ENCODE measurements around the gene EXOG.
"Not testable (repeated sequence)": the region's sequence is repeated elsewhere in the genome, so short reads cannot be mapped to it uniquely, and the experiment has no call there.

Gene EXOG

GRCh38 chr3:38560996-38561717, 65.0 kb downstream of the EXOG start:
- H3K4me3 ChIP-seq (ENCODE audit: low read depth in 1 of 2, low read length in 2 of 2): no peak overlapping the region
- no peaks in the 10 kb centered on the region for H3K9me3 ChIP-seq (ENCODE audit: low read length)
- H3K36me3 ChIP-seq (ENCODE audit: insufficient read depth, low read length): no peaks in the 10 kb centered on the region

GRCh38 chr3:38561746-38562466, 65.8 kb downstream of the EXOG start:
- H3K27ac ChIP-seq (ENCODE audit: low read depth, low read length): no peak overlapping the region

More at GRCh38 chr3:38560996-38561717, 65.0 kb downstream of the EXOG start:
- Histone ChIP-seq H3K27ac (ENCODE audit: low read depth, low read length) (no peak overlapping the region), H3K27me3 (ENCODE audit: control insufficient read depth in 1 of 2, insufficient read depth in 2 of 2, low read length in 2 of 2) (no peaks in the 10 kb centered on the region), H3K9ac (ENCODE audit: low read length) (no peak overlapping the region), H3K4me1 (ENCODE audit: insufficient read depth, low read length) (no peaks in the 10 kb centered on the region)

DNA sequence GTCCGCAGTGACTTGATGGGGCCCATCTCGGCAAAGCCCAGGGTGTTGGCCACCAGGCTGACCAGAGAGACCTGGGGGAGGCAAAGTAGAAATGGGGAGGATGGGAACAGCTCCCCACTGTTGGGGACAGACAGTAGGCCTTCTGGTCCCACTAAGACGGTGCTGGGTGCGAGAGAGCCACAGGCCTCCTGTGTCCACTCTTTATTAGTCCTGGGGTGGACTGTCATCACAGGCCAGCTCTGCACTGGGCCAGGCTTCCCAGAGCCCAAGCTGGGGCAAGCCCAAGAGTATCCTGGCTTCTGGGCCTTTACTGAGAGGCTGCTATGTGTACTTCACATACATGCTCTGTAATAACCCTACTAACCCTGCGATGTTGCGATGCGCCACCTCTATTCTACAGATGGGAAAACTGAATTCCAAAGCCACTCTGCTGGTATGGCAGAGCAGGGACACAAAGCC, 66.4 kb downstream of the EXOG start:
- Histone ChIP-seq H3K4me3 (ENCODE audit: low read depth in 1 of 2, low read length in 2 of 2) (no peak overlapping the region), H3K9ac (ENCODE audit: low read length) (no peak overlapping the region), H3K36me3 (ENCODE audit: insufficient read depth, low read length) (no peaks in the 10 kb centered on the region), H3K27ac (ENCODE audit: low read depth, low read length) (no peak overlapping the region), H3K9me3 (ENCODE audit: low read length) (no peaks in the 10 kb centered on the region), H3K4me1 (ENCODE audit: insufficient read depth, low read length) (no peaks in the 10 kb centered on the region), H3K27me3 (ENCODE audit: control insufficient read depth in 1 of 2, insufficient read depth in 2 of 2, low read length in 2 of 2) (no peaks in the 10 kb centered on the region)

More at GRCh38 chr3:38561746-38562466, 65.8 kb downstream of the EXOG start:
- Histone ChIP-seq H3K9ac (ENCODE audit: low read length) (no peak overlapping the region), H3K4me1 (ENCODE audit: insufficient read depth, low read length) (no peaks in the 10 kb centered on the region), H3K4me3 (ENCODE audit: low read depth in 1 of 2, low read length in 2 of 2) (no peak overlapping the region), H3K36me3 (ENCODE audit: insufficient read depth, low read length) (no peaks in the 10 kb centered on the region), H3K27me3 (ENCODE audit: control insufficient read depth in 1 of 2, insufficient read depth in 2 of 2, low read length in 2 of 2) (no peaks in the 10 kb centered on the region), H3K9me3 (ENCODE audit: low read length) (no peaks in the 10 kb centered on the region)

DNA sequence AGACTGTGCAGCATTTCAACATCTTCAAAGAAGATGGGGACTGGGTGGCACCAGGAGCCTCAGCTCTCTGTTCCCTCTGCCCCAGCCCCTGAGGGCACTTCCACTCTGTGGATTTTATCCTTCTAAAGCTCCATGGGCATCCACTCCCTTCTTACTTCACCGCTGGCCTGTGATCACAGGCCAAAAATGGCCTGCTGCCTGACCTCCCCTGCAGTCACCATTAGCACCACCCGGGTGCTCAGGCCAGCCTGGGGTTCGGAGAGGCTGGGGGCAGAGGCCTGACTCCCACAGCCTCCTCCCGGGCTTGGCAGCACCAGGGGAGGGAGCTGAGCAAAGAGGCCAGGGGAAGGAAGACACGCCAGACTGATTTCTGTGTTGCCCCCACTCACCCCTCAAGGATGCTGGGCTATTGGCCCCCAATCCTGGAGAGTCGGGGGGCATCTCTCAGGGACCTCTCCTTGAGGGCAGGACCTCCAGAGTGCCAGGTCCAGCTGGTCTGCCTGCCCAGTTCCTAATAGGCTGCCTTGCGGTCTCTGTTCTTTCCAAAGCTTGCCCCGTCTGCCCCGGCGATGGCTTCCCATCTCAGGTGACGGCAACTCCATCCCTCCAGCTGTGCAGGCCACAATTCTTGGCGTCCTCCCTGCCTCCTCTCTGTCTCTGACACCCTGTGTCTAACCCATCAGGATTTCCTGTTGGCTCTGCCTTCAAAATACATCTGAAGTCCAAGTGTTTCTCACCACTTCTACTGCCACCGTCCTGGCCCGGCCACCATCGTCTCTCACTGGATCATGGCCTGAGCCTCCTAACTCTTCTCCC, 67.1 kb downstream of the EXOG start:
- no peaks in the 10 kb centered on the region for H3K36me3 ChIP-seq (ENCODE audit: insufficient read depth, low read length)
- H3K9ac ChIP-seq (ENCODE audit: low read length): no peak overlapping the region
- no peaks in the 10 kb centered on the region for H3K9me3 ChIP-seq (ENCODE audit: low read length)
- no peaks in the 10 kb centered on the region for H3K27me3 ChIP-seq (ENCODE audit: control insufficient read depth in 1 of 2, insufficient read depth in 2 of 2, low read length in 2 of 2)
- H3K27ac ChIP-seq (ENCODE audit: low read depth, low read length): no peak overlapping the region
- no peak overlapping the region for H3K4me3 ChIP-seq (ENCODE audit: low read depth in 1 of 2, low read length in 2 of 2)
- H3K4me1 ChIP-seq (ENCODE audit: insufficient read depth, low read length): no peaks in the 10 kb centered on the region

GRCh38 chr3:38563886-38564270, 67.7 kb downstream of the EXOG start:
- no peak overlapping the region for H3K9ac ChIP-seq (ENCODE audit: low read length)
- no peaks in the 10 kb centered on the region for H3K36me3 ChIP-seq (ENCODE audit: insufficient read depth, low read length)
- H3K27me3 ChIP-seq (ENCODE audit: control insufficient read depth in 1 of 2, insufficient read depth in 2 of 2, low read length in 2 of 2): no peaks in the 10 kb centered on the region
- H3K4me1 ChIP-seq (ENCODE audit: insufficient read depth, low read length): no peaks in the 10 kb centered on the region
- no peak overlapping the region for H3K27ac ChIP-seq (ENCODE audit: low read depth, low read length)
- no peak overlapping the region for H3K4me3 ChIP-seq (ENCODE audit: low read depth in 1 of 2, low read length in 2 of 2)
- no peaks in the 10 kb centered on the region for H3K9me3 ChIP-seq (ENCODE audit: low read length)

DNA sequence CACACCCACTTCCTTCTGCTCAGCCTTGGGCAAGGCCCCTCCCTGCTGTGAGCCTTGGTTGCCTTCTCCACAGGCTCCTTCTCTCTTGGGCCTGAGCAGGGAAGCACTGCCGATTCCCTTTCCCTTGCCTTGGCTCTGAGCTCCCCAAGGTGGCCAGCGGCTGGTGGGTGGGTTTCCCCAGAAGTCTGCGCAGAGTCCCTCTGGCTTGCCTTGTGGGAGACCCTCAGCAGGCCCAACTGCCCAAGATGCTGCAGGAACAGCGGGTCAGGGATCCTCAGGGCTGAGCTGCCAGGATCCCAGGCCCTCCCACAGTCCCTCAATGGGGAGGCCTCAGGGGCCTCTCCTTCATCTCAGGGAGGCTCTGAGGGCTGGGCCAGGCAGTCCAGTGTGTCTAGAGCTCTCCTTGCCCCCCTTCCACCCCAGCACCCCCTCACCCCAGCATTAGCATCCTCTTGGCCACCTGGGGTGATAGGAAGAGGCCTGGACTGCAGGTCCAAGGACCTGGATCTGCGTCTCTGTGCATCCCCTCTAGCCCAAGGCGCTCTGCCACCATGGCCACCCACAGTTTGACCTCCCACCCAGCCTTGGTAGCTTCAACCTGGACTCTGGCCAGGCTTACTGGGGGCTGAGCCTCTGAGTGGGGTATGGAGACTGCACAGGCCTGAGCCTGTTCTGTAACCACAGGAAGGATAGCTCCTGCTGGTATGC, 68.6 kb downstream of the EXOG start:
- no peak overlapping the region for H3K27ac ChIP-seq (ENCODE audit: low read depth, low read length)
- no peak overlapping the region for H3K4me3 ChIP-seq (ENCODE audit: low read depth in 1 of 2, low read length in 2 of 2)
- H3K27me3 ChIP-seq (ENCODE audit: control insufficient read depth in 1 of 2, insufficient read depth in 2 of 2, low read length in 2 of 2): no peaks in the 10 kb centered on the region
- H3K36me3 ChIP-seq (ENCODE audit: insufficient read depth, low read length): no peaks in the 10 kb centered on the region
- H3K4me1 ChIP-seq (ENCODE audit: insufficient read depth, low read length): no peaks in the 10 kb centered on the region
- no peak overlapping the region for H3K9ac ChIP-seq (ENCODE audit: low read length)
- no peaks in the 10 kb centered on the region for H3K9me3 ChIP-seq (ENCODE audit: low read length)

GRCh38 chr3:38565339-38566214, 69.4 kb downstream of the EXOG start:
- Histone ChIP-seq H3K9me3 (ENCODE audit: low read length) (no peaks in the 10 kb centered on the region), H3K9ac (ENCODE audit: low read length) (no peak overlapping the region), H3K4me3 (ENCODE audit: low read depth in 1 of 2, low read length in 2 of 2) (no peak overlapping the region), H3K36me3 (ENCODE audit: insufficient read depth, low read length) (no peaks in the 10 kb centered on the region), H3K27me3 (ENCODE audit: control insufficient read depth in 1 of 2, insufficient read depth in 2 of 2, low read length in 2 of 2) (no peaks in the 10 kb centered on the region), H3K27ac (ENCODE audit: low read depth, low read length) (no peak overlapping the region), H3K4me1 (ENCODE audit: insufficient read depth, low read length) (no peaks in the 10 kb centered on the region)

- Histone ChIP-seq H3K27me3 (ENCODE audit: control insufficient read depth in 1 of 2, insufficient read depth in 2 of 2, low read length in 2 of 2) (no peaks in the 10 kb centered on the region), H3K9me3 (ENCODE audit: low read length) (no peaks in the 10 kb centered on the region), H3K36me3 (ENCODE audit: insufficient read depth, low read length) (no peaks in the 10 kb centered on the region), H3K27ac (ENCODE audit: low read depth, low read length) (no peak overlapping the region), H3K4me3 (ENCODE audit: low read depth in 1 of 2, low read length in 2 of 2) (no peak overlapping the region), H3K9ac (ENCODE audit: low read length) (no peak overlapping the region), H3K4me1 (ENCODE audit: insufficient read depth, low read length) (no peaks in the 10 kb centered on the region)
Observed at GRCh38 chr3:38566215-38566528, 70.0 kb downstream of the EXOG start.

DNA sequence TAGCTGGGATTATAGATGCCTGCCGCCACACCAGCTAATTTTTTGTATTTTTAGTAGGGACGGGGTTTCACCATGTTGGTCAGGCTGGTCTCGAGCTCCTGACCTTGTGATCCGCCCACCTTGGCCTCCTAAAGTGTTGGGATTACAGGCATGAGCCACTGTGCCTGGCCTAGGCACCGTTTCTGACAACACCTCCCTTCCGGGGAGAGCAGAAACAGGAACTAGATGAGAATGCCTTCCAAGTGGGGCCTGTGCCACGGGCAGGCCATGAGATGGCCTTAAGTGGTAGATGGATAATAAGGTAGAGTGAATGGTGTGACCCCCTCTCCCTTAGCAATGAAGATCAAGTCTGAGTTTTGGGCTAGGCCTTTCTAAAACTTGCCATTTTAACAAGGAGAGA, 70.7 kb downstream of the EXOG start:
- H3K4me1 ChIP-seq (ENCODE audit: insufficient read depth, low read length); H3K9me3 ChIP-seq (ENCODE audit: low read length); H3K27me3 ChIP-seq (ENCODE audit: control insufficient read depth in 1 of 2, insufficient read depth in 2 of 2, low read length in 2 of 2); H3K9ac ChIP-seq (ENCODE audit: low read length); H3K36me3 ChIP-seq (ENCODE audit: insufficient read depth, low read length); H3K4me3 ChIP-seq (ENCODE audit: low read depth in 1 of 2, low read length in 2 of 2); H3K27ac ChIP-seq (ENCODE audit: low read depth, low read length): not testable (repeated sequence)

DNA sequence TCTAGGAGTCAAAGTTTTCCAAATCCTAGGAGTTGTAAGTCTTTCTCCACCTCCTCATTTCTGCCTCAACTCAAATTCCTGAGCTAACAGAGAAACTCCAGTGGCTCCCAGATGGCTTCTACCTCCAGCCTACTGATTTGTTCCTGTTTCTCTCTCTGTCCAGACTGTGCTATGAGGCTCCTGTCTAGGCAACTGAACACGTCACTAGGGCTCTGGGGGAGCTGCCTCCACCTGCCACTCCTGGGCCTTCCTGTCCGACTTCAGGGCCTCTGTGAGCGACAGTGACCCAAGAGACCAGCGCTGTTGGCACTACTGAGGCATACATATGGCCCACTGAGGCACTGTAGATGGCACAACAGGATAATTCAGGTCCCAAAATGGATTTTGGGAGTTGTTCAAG, 71.4 kb downstream of the EXOG start:
- H3K27me3 ChIP-seq (ENCODE audit: control insufficient read depth in 1 of 2, insufficient read depth in 2 of 2, low read length in 2 of 2): no peaks in the 10 kb centered on the region
- no peaks in the 10 kb centered on the region for H3K36me3 ChIP-seq (ENCODE audit: insufficient read depth, low read length)
- H3K4me1 ChIP-seq (ENCODE audit: insufficient read depth, low read length): no peaks in the 10 kb centered on the region
- no peaks in the 10 kb centered on the region for H3K9me3 ChIP-seq (ENCODE audit: low read length)
- H3K27ac ChIP-seq (ENCODE audit: low read depth, low read length): no peak overlapping the region
- no peak overlapping the region for H3K9ac ChIP-seq (ENCODE audit: low read length)
- H3K4me3 ChIP-seq (ENCODE audit: low read depth in 1 of 2, low read length in 2 of 2): no peak overlapping the region

Data from muscle layer of colon (tissue), 2 donors.